GM19099 (cell line): ENCODE measurements around the gene CACNA1D.

Source experiments
- POLR2A ChIP-seq: IDR thresholded peaks from 3 replicates; pipeline ENCODE4 v1.6.1; 2011; ENCODE audit warnings: low read depth; ENCODE audit not compliant: insufficient read length; ENCODE audit errors: extremely low read depth

Gene CACNA1D

GRCh38 chr3:53844262-53845102 is 350.1 kb downstream of the CACNA1D start:
- TF ChIP-seq POLR2A: peak; percentile 13

- TF ChIP-seq POLR2A: no peak
Measured at GRCh38 chr3:53845103-53845880, 350.9 kb downstream of the CACNA1D start.

- no peak for TF ChIP-seq POLR2A
Measured at GRCh38 chr3:53845881-53846133, 351.4 kb downstream of the CACNA1D start.

- TF ChIP-seq POLR2A: peak; percentile 89
Measured at GRCh38 chr3:53846134-53846850, 351.9 kb downstream of the CACNA1D start, which contains the start of the genes CHDH and IL17RB. Gene CHDH (minus strand): TSS chr3:53846419. CDS start chr3:53824008, 22,411 bp downstream. Gene IL17RB (plus strand): TSS chr3:53846568. CDS start chr3:53846589, 21 bp downstream.

- TF ChIP-seq POLR2A: no peak
Measured at GRCh38 chr3:53846851-53847155, 352.4 kb downstream of the CACNA1D start.

- no peak for TF ChIP-seq POLR2A
Measured at GRCh38 chr3:53849916-53850315, 355.5 kb downstream of the CACNA1D start.

- no peak for TF ChIP-seq POLR2A
Measured at GRCh38 chr3:53850895-53851294, 356.5 kb downstream of the CACNA1D start.

GRCh38 chr3:53856964-53857363 is 362.6 kb downstream of the CACNA1D start:
- no peak for TF ChIP-seq POLR2A

GRCh38 chr3:53858096-53858741 is 363.8 kb downstream of the CACNA1D start:
- TF ChIP-seq POLR2A: no peak

GRCh38 chr3:53859178-53859577 is 364.8 kb downstream of the CACNA1D start:
- no peak for TF ChIP-seq POLR2A

GRCh38 chr3:53860196-53860595 is 365.8 kb downstream of the CACNA1D start:
- no peak for TF ChIP-seq POLR2A

GRCh38 chr3:53862241-53862640 is 367.8 kb downstream of the CACNA1D start:
- TF ChIP-seq POLR2A: no peak

GRCh38 chr3:53863145-53863544 is 368.7 kb downstream of the CACNA1D start:
- TF ChIP-seq POLR2A: no peak
